ENCODE results near the gene SEMA3D. TPM values are rescaled to one million over a fixed set of nuclear protein-coding genes. Genes with fewer than 3 reads are reported as not detected.

Gene SEMA3D
- polyA plus RNA-seq, 3 donors from 2014 or later, result not detected

- Mint-ChIP-seq H3K4me1 (no peaks in the 10 kb centered on the region), H3K27me3 (ENCODE audit: low read depth in 3 of 3) (peaks cover 0 to 2% (median 0%) of the 10 kb centered on the region in 3 donors), H3K27ac (no peak overlapping the region), H3K9me3 (peaks cover 0 to 26% (median 2%) of the 10 kb centered on the region in 6 donors), H3K36me3 (no peaks in the 10 kb centered on the region), H3K4me3 (no peak overlapping the region)
- no peak for DNase-seq
Measured at GRCh38 chr7:85019778-85020177, 167.1 kb downstream of the SEMA3D start.

- Mint-ChIP-seq H3K36me3 (no peaks in the 10 kb centered on the region), H3K27ac (no peak overlapping the region), H3K4me1 (no peaks in the 10 kb centered on the region), H3K9me3 (peaks cover 0 to 20% (median 2%) of the 10 kb centered on the region in 6 donors), H3K27me3 (ENCODE audit: low read depth in 3 of 3) (peaks cover 0 to 2% (median 0%) of the 10 kb centered on the region in 3 donors), H3K4me3 (no peak overlapping the region)
- no peak for DNase-seq
Measured at GRCh38 chr7:85019176-85019575, 167.7 kb downstream of the SEMA3D start.

DNA sequence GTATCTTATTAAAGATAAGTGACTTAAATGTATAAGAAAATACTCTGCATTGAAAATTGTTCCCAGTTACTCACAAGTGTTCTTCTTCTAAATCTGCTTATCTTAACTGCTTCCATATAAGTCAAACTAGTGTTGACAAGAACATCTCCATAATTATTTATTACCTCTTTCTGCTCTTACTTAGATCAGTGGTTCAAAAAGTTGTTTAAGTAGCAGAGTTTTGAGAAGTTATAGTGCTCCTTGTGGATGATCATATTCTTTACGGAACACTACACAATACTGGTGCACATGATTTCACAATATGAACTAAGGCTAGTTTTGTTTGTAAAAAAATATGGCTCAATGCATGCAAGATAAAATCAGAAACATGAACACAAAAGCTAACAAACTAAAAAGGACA is 168.4 kb downstream of the SEMA3D start:
- no peak overlapping the region for H3K4me3 Mint-ChIP-seq
- no peaks in the 10 kb centered on the region for H3K4me1 Mint-ChIP-seq
- DNase-seq, result no peak
- peaks cover 0 to 2% (median 0%) of the 10 kb centered on the region in 3 donors for H3K27me3 Mint-ChIP-seq (ENCODE audit: low read depth in 3 of 3)
- peaks cover 0 to 19% (median 2%) of the 10 kb centered on the region in 6 donors for H3K9me3 Mint-ChIP-seq
- no peaks in the 10 kb centered on the region for H3K36me3 Mint-ChIP-seq
- H3K27ac Mint-ChIP-seq, result no peak overlapping the region

- H3K36me3 Mint-ChIP-seq, result no peaks in the 10 kb centered on the region
- H3K9me3 Mint-ChIP-seq, result peaks cover 0 to 17% (median 2%) of the 10 kb centered on the region in 6 donors
- H3K4me1 Mint-ChIP-seq, result no peaks in the 10 kb centered on the region
- H3K27ac Mint-ChIP-seq, result no peak overlapping the region
- no peak overlapping the region for H3K4me3 Mint-ChIP-seq
- H3K27me3 Mint-ChIP-seq (ENCODE audit: low read depth in 3 of 3), result peaks cover 0 to 4% (median 0%) of the 10 kb centered on the region in 3 donors
- no peak for DNase-seq
Measured at GRCh38 chr7:85016286-85016685, 170.6 kb downstream of the SEMA3D start.

DNA sequence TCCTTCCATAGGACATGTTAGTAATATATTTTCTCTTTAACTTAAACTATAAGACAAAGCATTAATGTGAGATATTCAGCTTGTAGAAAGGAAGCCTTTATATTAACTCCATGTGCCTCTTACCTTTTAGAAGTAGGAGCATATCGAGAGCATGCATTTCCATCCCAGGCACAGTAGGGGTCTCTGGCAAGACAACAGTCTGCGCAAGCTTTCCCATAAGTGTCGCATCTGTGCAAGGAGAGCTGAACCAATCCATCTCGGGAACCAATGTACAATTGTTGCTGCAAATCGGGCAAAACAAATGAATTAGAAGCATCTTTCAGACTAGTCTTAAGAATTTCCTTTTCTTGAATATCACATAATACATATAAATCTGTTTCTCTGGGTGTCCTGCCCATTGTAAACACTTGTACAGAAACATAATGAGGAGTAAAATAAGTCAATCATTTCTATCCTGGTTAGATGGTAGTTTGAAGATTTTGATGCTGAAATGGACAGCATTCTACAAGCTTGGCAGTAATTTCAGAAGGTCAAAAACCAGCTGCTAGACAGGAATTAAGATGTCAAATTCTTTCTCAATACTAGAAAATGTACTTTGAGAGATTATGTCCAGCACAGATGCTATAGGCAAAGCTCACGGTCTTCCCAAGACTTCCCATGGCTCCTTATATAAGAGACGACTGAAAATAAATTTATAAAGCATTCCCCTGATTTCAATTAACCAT is 171.8 kb downstream of the SEMA3D start:
- Mint-ChIP-seq H3K27ac (no peak overlapping the region), H3K9me3 (peaks cover 0 to 29% (median 2%) of the 10 kb centered on the region in 6 donors), H3K36me3 (no peaks in the 10 kb centered on the region), H3K4me1 (no peaks in the 10 kb centered on the region), H3K4me3 (no peak overlapping the region), H3K27me3 (ENCODE audit: low read depth in 3 of 3) (peaks cover 0 to 7% (median 0%) of the 10 kb centered on the region in 3 donors)
- DNase-seq, result no peak

DNA sequence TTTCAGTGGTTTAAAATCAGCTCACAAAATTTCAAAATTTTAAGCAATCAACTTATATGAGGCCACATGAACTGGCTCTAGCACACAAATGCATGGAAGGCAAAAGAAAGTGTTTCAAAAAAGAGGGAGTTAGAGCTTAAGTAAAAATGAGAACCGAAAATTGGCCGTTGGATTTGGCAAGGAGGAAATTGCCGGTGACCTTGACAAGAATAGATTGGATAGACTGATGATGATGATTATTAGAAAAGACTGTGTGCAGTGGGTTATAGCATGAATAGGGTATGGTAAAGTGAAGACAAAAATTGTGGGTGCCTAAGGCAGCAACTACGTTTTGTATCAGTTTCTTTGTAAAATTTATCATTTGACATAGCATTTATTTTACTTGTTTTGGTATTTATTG is 175.7 kb downstream of the SEMA3D start:
- H3K27me3 Mint-ChIP-seq (ENCODE audit: low read depth in 3 of 3), result peaks cover 0 to 7% (median 0%) of the 10 kb centered on the region in 3 donors
- no peaks in the 10 kb centered on the region for H3K36me3 Mint-ChIP-seq
- no peak overlapping the region for H3K27ac Mint-ChIP-seq
- H3K9me3 Mint-ChIP-seq, result peaks cover 0 to 22% (median 5%) of the 10 kb centered on the region in 6 donors
- no peaks in the 10 kb centered on the region for H3K4me1 Mint-ChIP-seq
- no peak for DNase-seq
- H3K4me3 Mint-ChIP-seq, result no peak overlapping the region

GRCh38 chr7:85010306-85010705 is 176.6 kb downstream of the SEMA3D start:
- Mint-ChIP-seq H3K9me3 (peaks cover 0 to 26% (median 5%) of the 10 kb centered on the region in 6 donors), H3K4me3 (no peak overlapping the region), H3K36me3 (no peaks in the 10 kb centered on the region), H3K27me3 (ENCODE audit: low read depth in 3 of 3) (peaks cover 0 to 5% (median 0%) of the 10 kb centered on the region in 3 donors), H3K27ac (no peak overlapping the region), H3K4me1 (no peaks in the 10 kb centered on the region)
- DNase-seq, result no peak

- Mint-ChIP-seq H3K4me3 (no peak overlapping the region), H3K36me3 (peaks cover 0 to 2% (median 0%) of the 10 kb centered on the region in 3 donors), H3K4me1 (no peaks in the 10 kb centered on the region), H3K27me3 (ENCODE audit: low read depth in 3 of 3) (peaks cover 0 to 4% (median 2%) of the 10 kb centered on the region in 3 donors), H3K27ac (no peak overlapping the region), H3K9me3 (peaks cover 0 to 36% (median 6%) of the 10 kb centered on the region in 6 donors)
- DNase-seq, result no peak
Measured at GRCh38 chr7:85006754-85007153, 180.1 kb downstream of the SEMA3D start.

DNA sequence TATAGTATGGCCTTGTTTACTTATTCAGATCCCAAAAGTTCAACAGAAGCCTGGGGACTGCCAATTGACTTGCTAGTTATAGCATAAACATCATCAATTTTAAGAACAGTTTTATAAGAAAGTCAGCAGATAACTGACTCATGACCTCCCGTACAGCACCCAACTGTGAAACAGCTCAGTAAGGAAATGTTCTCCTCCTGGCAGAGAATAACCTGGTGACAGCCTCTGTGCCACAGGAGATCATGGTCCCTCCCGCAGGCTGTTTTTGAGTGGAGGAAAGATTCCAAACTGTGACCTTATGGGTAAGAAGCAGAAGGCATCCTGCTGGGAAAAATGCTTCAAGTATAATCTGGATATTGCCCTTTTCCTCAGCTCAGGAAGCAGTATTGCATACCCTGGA is 182.5 kb downstream of the SEMA3D start:
- peaks cover 0 to 2% (median 2%) of the 10 kb centered on the region in 3 donors for H3K27me3 Mint-ChIP-seq (ENCODE audit: low read depth in 3 of 3)
- peaks cover 0 to 39% (median 6%) of the 10 kb centered on the region in 6 donors for H3K9me3 Mint-ChIP-seq
- H3K4me3 Mint-ChIP-seq, result no peak overlapping the region
- no peaks in the 10 kb centered on the region for H3K4me1 Mint-ChIP-seq
- H3K36me3 Mint-ChIP-seq, result peaks cover 0 to 2% (median 0%) of the 10 kb centered on the region in 3 donors
- no peak for DNase-seq
- H3K27ac Mint-ChIP-seq, result no peak overlapping the region

DNA sequence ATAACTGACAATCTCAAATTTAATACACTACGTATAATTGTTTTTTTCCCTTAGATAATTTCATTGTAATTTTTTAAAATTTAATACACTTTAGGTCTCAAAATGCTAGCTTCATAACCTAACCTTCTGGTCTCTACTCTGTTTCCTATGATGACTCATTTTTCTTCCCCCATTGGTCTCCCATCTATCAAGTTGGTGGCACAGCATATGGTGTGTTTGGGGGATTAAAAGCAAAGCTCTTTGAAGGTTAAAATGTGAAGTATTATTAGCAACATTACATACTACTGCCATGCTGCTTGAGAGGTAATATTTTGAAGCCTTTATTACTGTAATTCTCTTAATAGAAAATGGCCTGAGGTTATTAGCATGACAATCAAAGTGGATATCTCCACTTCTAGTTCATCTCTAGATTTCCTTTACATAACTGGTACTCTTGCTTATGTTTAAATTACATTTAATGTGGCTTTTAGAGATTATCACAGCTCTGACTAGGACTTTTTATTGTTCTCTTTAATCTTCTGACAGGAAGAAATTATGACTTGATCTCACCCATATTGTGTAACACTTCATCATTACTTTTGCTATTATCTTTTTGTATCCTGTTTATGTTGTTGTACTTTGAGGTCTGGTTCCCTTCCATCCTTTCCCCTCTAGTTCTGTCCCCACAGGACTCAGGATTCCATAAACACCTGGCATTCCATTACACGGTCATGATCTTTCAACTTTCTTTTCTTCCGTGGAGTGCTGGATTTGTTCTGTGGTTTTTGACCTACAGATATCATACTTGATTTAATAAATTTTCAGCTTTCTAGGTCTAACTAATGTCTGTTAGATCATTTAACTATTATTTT is 185.1 kb downstream of the SEMA3D start:
- Mint-ChIP-seq H3K27ac (no peak overlapping the region), H3K27me3 (ENCODE audit: low read depth in 3 of 3) (peaks cover 0 to 2% (median 2%) of the 10 kb centered on the region in 3 donors), H3K9me3 (peaks cover under 1 to 41% (median 7%) of the 10 kb centered on the region in 6 donors), H3K4me1 (no peaks in the 10 kb centered on the region), H3K36me3 (peaks cover 0 to 2% (median 0%) of the 10 kb centered on the region in 3 donors), H3K4me3 (no peak overlapping the region)
- no peak for DNase-seq

- Mint-ChIP-seq H3K4me1 (no peaks in the 10 kb centered on the region), H3K27me3 (ENCODE audit: low read depth in 3 of 3) (peaks cover 0 to 2% (median 2%) of the 10 kb centered on the region in 3 donors), H3K4me3 (no peak overlapping the region), H3K36me3 (peaks cover 0 to 2% (median 0%) of the 10 kb centered on the region in 3 donors), H3K9me3 (peaks cover 1 to 47% (median 7%) of the 10 kb centered on the region in 6 donors), H3K27ac (no peak overlapping the region)
- no peak for DNase-seq
Measured at GRCh38 chr7:85000735-85001350, 186.0 kb downstream of the SEMA3D start.

- Mint-ChIP-seq H3K4me3 (no peak overlapping the region), H3K9me3 (peaks cover 1 to 45% (median 7%) of the 10 kb centered on the region in 6 donors), H3K27ac (no peak overlapping the region), H3K4me1 (no peaks in the 10 kb centered on the region), H3K36me3 (peaks cover 0 to 2% (median 0%) of the 10 kb centered on the region in 3 donors), H3K27me3 (ENCODE audit: low read depth in 3 of 3) (peaks cover 0 to 2% (median 2%) of the 10 kb centered on the region in 3 donors)
- no peak for DNase-seq
Measured at GRCh38 chr7:84999450-84999849, 187.4 kb downstream of the SEMA3D start.

- Mint-ChIP-seq H3K27ac (no peak overlapping the region), H3K27me3 (ENCODE audit: low read depth in 3 of 3) (peaks cover 0 to 2% (median 0%) of the 10 kb centered on the region in 3 donors), H3K9me3 (peaks cover 1 to 45% (median 6%) of the 10 kb centered on the region in 6 donors), H3K4me3 (no peak overlapping the region), H3K36me3 (peaks cover 0 to 2% (median 0%) of the 10 kb centered on the region in 3 donors), H3K4me1 (no peaks in the 10 kb centered on the region)
- no peak for DNase-seq
Measured at GRCh38 chr7:84998665-84999064, 188.2 kb downstream of the SEMA3D start.

Data from immature natural killer cell (primary cell).